Muscle of arm (tissue), 12 donors: ENCODE results near the gene RRAS2. TPM values are rescaled to one million over a fixed set of nuclear protein-coding genes. Genes with fewer than 3 reads are reported as not detected.
"Not testable (repeated sequence)": the region's sequence is repeated elsewhere in the genome, so short reads cannot be mapped to it uniquely, and the experiment has no call there.

Experiments used
- DNase-seq: peaks from one replicate; pipeline ENCODE4 v3.0.0-alpha.2; 2013
- polyA plus RNA-seq, 12 donors: library from polyadenylated mRNA; unstranded; fragments of 120-200 nt; gene quantifications; one replicate each; pipeline ENCODE4 v1.2.1, GENCODE V29; 2013; ENCODE audit not compliant: insufficient read length in 12 of 12

Gene RRAS2
- polyA plus RNA-seq, 12 donors, result 32.2 to 58.5 (median 46.9) TPM; not detected in 1

GRCh38 chr11:14345016-14345415 lies 14.0 kb downstream of the RRAS2 start:
- not testable (repeated sequence) for DNase-seq

GRCh38 chr11:14342906-14343305 lies 16.1 kb downstream of the RRAS2 start:
- DNase-seq, result no peak

- DNase-seq, result no peak
These were observed 17.0 kb downstream of the RRAS2 start for GRCh38 chr11:14341968-14342367.

- no peak for DNase-seq
These were observed 18.3 kb downstream of the RRAS2 start for GRCh38 chr11:14340721-14341120.

- no peak for DNase-seq
These were observed 19.6 kb downstream of the RRAS2 start for GRCh38 chr11:14339356-14339755.

GRCh38 chr11:14336507-14337503 lies 22.2 kb downstream of the RRAS2 start:
- DNase-seq, result no peak

- DNase-seq, result no peak
These were observed 23.3 kb downstream of the RRAS2 start for GRCh38 chr11:14335712-14336111.

GRCh38 chr11:14334893-14335292 lies 24.1 kb downstream of the RRAS2 start:
- DNase-seq, result no peak

GRCh38 chr11:14334192-14334591 lies 24.8 kb downstream of the RRAS2 start:
- no peak for DNase-seq

GRCh38 chr11:14331476-14332136 lies 27.4 kb downstream of the RRAS2 start:
- no peak for DNase-seq

GRCh38 chr11:14330881-14331280 lies 28.1 kb downstream of the RRAS2 start:
- no peak for DNase-seq

- DNase-seq, result no peak
These were observed 29.3 kb downstream of the RRAS2 start for GRCh38 chr11:14329702-14330101.

- DNase-seq, result no peak
These were observed 31.9 kb downstream of the RRAS2 start for GRCh38 chr11:14327116-14327515.

GRCh38 chr11:14323118-14323676 lies 35.8 kb downstream of the RRAS2 start:
- DNase-seq, result no peak

GRCh38 chr11:14322510-14322909 lies 36.5 kb downstream of the RRAS2 start:
- no peak for DNase-seq

GRCh38 chr11:14320020-14320419 lies 39.0 kb downstream of the RRAS2 start:
- DNase-seq, result no peak

GRCh38 chr11:14318581-14318981 lies 40.4 kb downstream of the RRAS2 start:
- DNase-seq, result no peak

GRCh38 chr11:14317659-14318325 lies 41.2 kb downstream of the RRAS2 start:
- DNase-seq, result no peak

GRCh38 chr11:14315130-14315529 lies 43.9 kb downstream of the RRAS2 start:
- DNase-seq, result no peak

- DNase-seq, result no peak
These were observed 44.9 kb downstream of the RRAS2 start for GRCh38 chr11:14314127-14314526.

GRCh38 chr11:14312736-14313438 lies 46.1 kb downstream of the RRAS2 start:
- no peak for DNase-seq
